H1 (cell line): ENCODE results near the gene ZNF425. TPM values are rescaled to one million over a fixed set of nuclear protein-coding genes. Genes with fewer than 3 reads are reported as not detected.

Experiments used
- CTBP2 ChIP-seq: IDR thresholded peaks from 2 replicates; pipeline ENCODE4 v1.7.0; 2011; ENCODE audit warnings: borderline replicate concordance, mild to moderate bottlenecking, moderate library complexity, mixed read lengths, low read length; ENCODE audit not compliant: insufficient read depth, insufficient read length
- MAFK ChIP-seq: IDR thresholded peaks from 2 replicates; pipeline ENCODE4 v1.6.1; 2012; ENCODE audit warnings: low read depth, mild to moderate bottlenecking, improper control_type of control experiment, low read length
- NANOG ChIP-seq: IDR thresholded peaks from 2 replicates; pipeline ENCODE4 v1.6.1; 2011; ENCODE audit warnings: low read length, low read depth, mild to moderate bottlenecking, inconsistent platforms; ENCODE audit not compliant: insufficient read depth, poor library complexity, severe bottlenecking
- POLR2A ChIP-seq, 2 experiments: IDR thresholded peaks; 1 replicate in 1 of 2; 2 replicates in 1 of 2; pipeline ENCODE4 v1.6.1; 2011; ENCODE audit warnings: low read depth in 2 of 2, low read length in 2 of 2, mild to moderate bottlenecking in 2 of 2; ENCODE audit errors: control extremely low read depth in 1 of 2
- POLR2AphosphoS5 ChIP-seq: IDR thresholded peaks from 2 replicates; pipeline ENCODE4 v1.6.1; 2011; ENCODE audit warnings: low read depth, low read length
- RBBP5 ChIP-seq: IDR thresholded peaks from 2 replicates; pipeline ENCODE4 v1.7.1; 2012; ENCODE audit warnings: low read depth, mild to moderate bottlenecking, inconsistent platforms, low read length, moderate library complexity, borderline replicate concordance
- RXRA ChIP-seq: IDR thresholded peaks from 2 replicates; pipeline ENCODE4 v1.6.1; 2011; ENCODE audit warnings: low read depth, mild to moderate bottlenecking, low read length, moderate library complexity; ENCODE audit not compliant: insufficient read depth
- SIN3A ChIP-seq, 2 experiments: IDR thresholded peaks in 1 of 2; conservative IDR thresholded peaks in 1 of 2; 2 replicates each; pipeline ENCODE4 v1.6.1; 2011 to 2012; ENCODE audit warnings: low read length in 2 of 2, improper control_type of control experiment in 1 of 2, low read depth in 1 of 2, mild to moderate bottlenecking in 1 of 2
- SIRT6 ChIP-seq: IDR thresholded peaks from one replicate; pipeline ENCODE4 v1.7.1; 2012; ENCODE audit warnings: low read length, inconsistent platforms
- SP1 ChIP-seq: IDR thresholded peaks from 2 replicates; pipeline ENCODE4 v1.6.1; 2011; ENCODE audit warnings: low read depth, low read length
- TAF1 ChIP-seq: IDR thresholded peaks from 2 replicates; pipeline ENCODE4 v1.6.1; 2011; ENCODE audit warnings: mild to moderate bottlenecking, low read depth, low read length
- TCF12 ChIP-seq: IDR thresholded peaks from 2 replicates; pipeline ENCODE4 v1.6.1; 2011; ENCODE audit warnings: low read depth, mild to moderate bottlenecking, low read length
- TEAD4 ChIP-seq: IDR thresholded peaks from 2 replicates; pipeline ENCODE4 v1.6.1; 2012; ENCODE audit warnings: low read depth, low read length, inconsistent platforms, mixed read lengths
- YY1 ChIP-seq: IDR thresholded peaks from 2 replicates; pipeline ENCODE4 v1.6.1; 2011; ENCODE audit warnings: low read depth, mild to moderate bottlenecking, low read length
- polyA plus RNA-seq, 7 experiments: library from polyadenylated mRNA; depleted of rRNA in 3 of 7; stranded (reverse) in 5 of 7; unstranded in 2 of 7; fragments of >200 nt in 5 of 7; fragments of 200-250 nt in 2 of 7; gene quantifications; 1 replicate in 5 of 7; 2 replicates in 1 of 7; 4 replicates in 1 of 7; pipeline versions ENCODE4 v1.2.1 to v1.2.3, GENCODE V29; 2011 to 2013; ENCODE audit warnings: missing spikeins in 2 of 7, mixed read lengths in 2 of 7
- total RNA-seq: library from RNA; stranded (reverse); fragmentation: NEBNext Ultra II Directional; extraction: Animal tissue kit (Norgen Biotek cat#: 25700); gene quantifications from 2 replicates; pipeline ENCODE4 v1.2.1, GENCODE V29; 2021
- TF ChIP-seq, protein P1 (sequence below): IDR thresholded peaks from 2 replicates; pipeline ENCODE4 v1.6.1; 2012; ENCODE audit warnings: inconsistent platforms
- TF ChIP-seq, protein P2 (sequence below), 3 experiments: IDR thresholded peaks; 1 replicate in 2 of 3; 2 replicates in 1 of 3; pipeline versions ENCODE4 v1.5.1 to v1.6.1; 2011; ENCODE audit warnings: low read length in 3 of 3, mild to moderate bottlenecking in 3 of 3, inconsistent platforms in 2 of 3, low read depth in 1 of 3, moderate library complexity in 1 of 3; ENCODE audit not compliant: insufficient read depth in 1 of 3; ENCODE audit errors: control extremely low read depth in 1 of 3
- TF ChIP-seq, protein P3 (sequence below): IDR thresholded peaks from 2 replicates; pipeline ENCODE4 v1.6.1; 2011; ENCODE audit warnings: low read length, improper control_type of control experiment
- TF ChIP-seq, protein P4 (sequence below): IDR thresholded peaks from 2 replicates; pipeline ENCODE4 v1.6.1; 2012; ENCODE audit warnings: low read length, inconsistent platforms

ZNF425 gene
- total and polyA plus RNA-seq, 2 of the 8 experiments (the other 6 are each of a cell fraction or from before 2014, with no cell fraction given) = 3.4 to 6.1 TPM

DNA sequence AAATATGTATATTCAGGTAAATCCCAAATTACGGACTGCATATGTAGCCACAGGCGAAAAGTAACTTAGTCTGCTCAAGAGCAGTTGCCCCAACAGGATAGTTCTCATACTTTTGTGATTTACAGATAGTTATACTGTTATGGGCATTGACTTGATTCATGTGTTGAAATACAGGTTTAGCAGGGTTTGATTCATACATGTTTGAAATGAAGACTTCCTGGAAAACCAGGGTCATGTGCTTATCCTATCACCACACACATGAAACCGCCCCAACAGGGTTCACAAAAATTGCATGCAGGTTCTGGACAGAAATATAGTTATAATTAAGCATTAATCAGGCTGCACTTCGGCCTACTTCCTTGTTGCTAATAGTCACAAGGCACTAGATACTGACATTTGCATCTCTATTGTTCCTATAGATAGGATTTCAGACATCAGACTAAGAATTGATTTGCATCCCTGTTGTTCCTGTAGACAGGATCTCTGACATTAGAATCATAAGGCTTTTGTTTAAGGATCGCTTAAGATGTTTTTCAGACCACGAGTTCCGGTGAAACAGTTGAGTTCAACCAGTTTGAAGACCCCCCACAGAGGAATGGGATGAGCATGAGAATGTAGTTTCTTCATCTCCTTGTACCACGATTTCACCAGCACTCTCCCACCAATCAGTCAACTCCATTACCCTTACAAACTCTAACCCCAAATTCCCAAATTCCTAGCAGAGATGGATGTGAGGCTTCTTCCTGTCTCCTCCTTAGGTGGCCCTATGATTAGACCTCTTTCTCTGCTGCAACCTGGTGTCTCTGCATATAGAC is 19.1 kb upstream of the ZNF425 start (continued):
- TF ChIP-seq, protein P1, sequence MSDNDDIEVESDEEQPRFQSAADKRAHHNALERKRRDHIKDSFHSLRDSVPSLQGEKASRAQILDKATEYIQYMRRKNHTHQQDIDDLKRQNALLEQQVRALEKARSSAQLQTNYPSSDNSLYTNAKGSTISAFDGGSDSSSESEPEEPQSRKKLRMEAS = 0 out of 2 replicates have a peak, but pooled peaks have one; percentile 31
- TF ChIP-seq RBBP5 (no peak; the same call in 1 of the 2 replicates), RXRA (no peak), TAF1 (peak; percentile 66; the same call in 1 of the 2 replicates), SIN3A (conservative IDR thresholded peaks at IDR 0.05 in 1 of 2, IDR thresholded peaks at IDR 0.05 in 1 of 2; ENCODE audit: low read depth in 1 of 2, low read length in 2 of 2) (no peak), CTBP2 (no peak), SP1 (peak; percentile 55), NANOG (peak; percentile 50), POLR2A (IDR thresholded peaks at IDR 0.05; ENCODE audit: control extremely low read depth in 1 of 2, low read depth in 2 of 2, low read length in 2 of 2) (peak in 1 of 2 experiments; percentile 75; a peak in 2 of 3 replicates), MAFK (no peak), SIRT6 (no peak), TEAD4 (peak; percentile 62), TCF12 (no peak), YY1 (0 out of 2 replicates have a peak, but pooled peaks have one; percentile 7), POLR2AphosphoS5 (peak; percentile 76)
- TF ChIP-seq, protein P2, sequence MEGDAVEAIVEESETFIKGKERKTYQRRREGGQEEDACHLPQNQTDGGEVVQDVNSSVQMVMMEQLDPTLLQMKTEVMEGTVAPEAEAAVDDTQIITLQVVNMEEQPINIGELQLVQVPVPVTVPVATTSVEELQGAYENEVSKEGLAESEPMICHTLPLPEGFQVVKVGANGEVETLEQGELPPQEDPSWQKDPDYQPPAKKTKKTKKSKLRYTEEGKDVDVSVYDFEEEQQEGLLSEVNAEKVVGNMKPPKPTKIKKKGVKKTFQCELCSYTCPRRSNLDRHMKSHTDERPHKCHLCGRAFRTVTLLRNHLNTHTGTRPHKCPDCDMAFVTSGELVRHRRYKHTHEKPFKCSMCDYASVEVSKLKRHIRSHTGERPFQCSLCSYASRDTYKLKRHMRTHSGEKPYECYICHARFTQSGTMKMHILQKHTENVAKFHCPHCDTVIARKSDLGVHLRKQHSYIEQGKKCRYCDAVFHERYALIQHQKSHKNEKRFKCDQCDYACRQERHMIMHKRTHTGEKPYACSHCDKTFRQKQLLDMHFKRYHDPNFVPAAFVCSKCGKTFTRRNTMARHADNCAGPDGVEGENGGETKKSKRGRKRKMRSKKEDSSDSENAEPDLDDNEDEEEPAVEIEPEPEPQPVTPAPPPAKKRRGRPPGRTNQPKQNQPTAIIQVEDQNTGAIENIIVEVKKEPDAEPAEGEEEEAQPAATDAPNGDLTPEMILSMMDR (IDR thresholded peaks at IDR 0.05; ENCODE audit: control extremely low read depth in 1 of 3, insufficient read depth in 1 of 3, low read depth in 1 of 3, low read length in 3 of 3) = no peak
- TF ChIP-seq, protein P3, sequence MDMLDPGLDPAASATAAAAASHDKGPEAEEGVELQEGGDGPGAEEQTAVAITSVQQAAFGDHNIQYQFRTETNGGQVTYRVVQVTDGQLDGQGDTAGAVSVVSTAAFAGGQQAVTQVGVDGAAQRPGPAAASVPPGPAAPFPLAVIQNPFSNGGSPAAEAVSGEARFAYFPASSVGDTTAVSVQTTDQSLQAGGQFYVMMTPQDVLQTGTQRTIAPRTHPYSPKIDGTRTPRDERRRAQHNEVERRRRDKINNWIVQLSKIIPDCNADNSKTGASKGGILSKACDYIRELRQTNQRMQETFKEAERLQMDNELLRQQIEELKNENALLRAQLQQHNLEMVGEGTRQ = no peak
- TF ChIP-seq, protein P4, sequence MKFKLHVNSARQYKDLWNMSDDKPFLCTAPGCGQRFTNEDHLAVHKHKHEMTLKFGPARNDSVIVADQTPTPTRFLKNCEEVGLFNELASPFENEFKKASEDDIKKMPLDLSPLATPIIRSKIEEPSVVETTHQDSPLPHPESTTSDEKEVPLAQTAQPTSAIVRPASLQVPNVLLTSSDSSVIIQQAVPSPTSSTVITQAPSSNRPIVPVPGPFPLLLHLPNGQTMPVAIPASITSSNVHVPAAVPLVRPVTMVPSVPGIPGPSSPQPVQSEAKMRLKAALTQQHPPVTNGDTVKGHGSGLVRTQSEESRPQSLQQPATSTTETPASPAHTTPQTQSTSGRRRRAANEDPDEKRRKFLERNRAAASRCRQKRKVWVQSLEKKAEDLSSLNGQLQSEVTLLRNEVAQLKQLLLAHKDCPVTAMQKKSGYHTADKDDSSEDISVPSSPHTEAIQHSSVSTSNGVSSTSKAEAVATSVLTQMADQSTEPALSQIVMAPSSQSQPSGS = peak; percentile 36; the same call in 1 of the 2 replicates
